BE2C (cell line): ENCODE data around the gene CEND1.

Experiments
- DNase-seq: peaks from one replicate; pipeline ENCODE4 v3.0.0-alpha.2; 2020
- H3K27me3 ChIP-seq: fragments of 250-450 bp; sonication (Bioruptor Pico); 2 replicates; pipeline ENCODE4 v1.5.1; 2020; ENCODE audit warnings: mild to moderate bottlenecking
- H3K36me3 ChIP-seq: fragments of 250-450 bp; sonication (Bioruptor Pico); 2 replicates; pipeline ENCODE4 v1.5.1; 2020; ENCODE audit warnings: mild to moderate bottlenecking
- H3K4me1 ChIP-seq: fragments of 250-450 bp; sonication (Bioruptor Pico); 2 replicates; pipeline ENCODE4 v1.5.1; 2020
- H3K4me3 ChIP-seq: 2 replicates; pipeline ENCODE4 v1.5.1; 2011; ENCODE audit warnings: low read depth, low read length
- H3K9me3 ChIP-seq: fragments of 250-450 bp; sonication (Bioruptor Pico); 2 replicates; pipeline ENCODE4 v1.5.1; 2020
- CTCF ChIP-seq: IDR thresholded peaks from 2 replicates; pipeline ENCODE4 v1.5.1; 2012; ENCODE audit warnings: mild to moderate bottlenecking, low read depth, low read length

Gene CEND1

GRCh38 chr11:836700-837099 lies 46.8 kb upstream of the CEND1 start:
- no peak overlapping the region for H3K4me3 ChIP-seq
- no peak for DNase-seq
- TF ChIP-seq CTCF, result no peak
- H3K4me1 ChIP-seq, result 0 out of 2 replicates have a peak, but pooled peaks cover under 1% of the 10 kb centered on the region
- H3K36me3 ChIP-seq, result peaks cover 16% of the 10 kb centered on the region
- no peaks in the 10 kb centered on the region for H3K27me3 ChIP-seq
- no peaks in the 10 kb centered on the region for H3K9me3 ChIP-seq

GRCh38 chr11:836274-836673 lies 46.4 kb upstream of the CEND1 start:
- no peak for TF ChIP-seq CTCF
- no peak for DNase-seq
- Histone ChIP-seq H3K9me3 (no peaks in the 10 kb centered on the region), H3K27me3 (peaks cover under 1% of the 10 kb centered on the region; the same call in 1 of the 2 replicates), H3K4me1 (peaks cover 5% of the 10 kb centered on the region; the same call in 1 of the 2 replicates), H3K36me3 (peaks cover 16% of the 10 kb centered on the region), H3K4me3 (no peak overlapping the region)

GRCh38 chr11:834371-835316 lies 44.8 kb upstream of the CEND1 start:
- Histone ChIP-seq H3K4me1 (peaks cover 15% of the 10 kb centered on the region), H3K4me3 (no peak overlapping the region; the same call in none of the 2 replicates), H3K9me3 (no peaks in the 10 kb centered on the region), H3K27me3 (peaks cover 12% of the 10 kb centered on the region), H3K36me3 (peaks cover 12% of the 10 kb centered on the region)
- no peak for DNase-seq
- no peak for TF ChIP-seq CTCF

- no peak for DNase-seq
- peaks cover 15% of the 10 kb centered on the region for H3K4me1 ChIP-seq
- H3K27me3 ChIP-seq, result peaks cover 18% of the 10 kb centered on the region
- no peaks in the 10 kb centered on the region for H3K9me3 ChIP-seq
- no peak for TF ChIP-seq CTCF
- H3K36me3 ChIP-seq, result peaks cover 5% of the 10 kb centered on the region
- peak overlapping the region; percentile 58 for H3K4me3 ChIP-seq
These were observed 44.0 kb upstream of the CEND1 start for GRCh38 chr11:833849-834311.

- no peak for TF ChIP-seq CTCF
- peak overlapping the region; percentile 58 for H3K4me3 ChIP-seq
These were observed 43.4 kb upstream of the CEND1 start for GRCh38 chr11:833114-833791.

More at GRCh38 chr11:833114-833791, 43.4 kb upstream of the CEND1 start:
- peaks cover 20% of the 10 kb centered on the region for H3K27me3 ChIP-seq
- H3K9me3 ChIP-seq, result no peaks in the 10 kb centered on the region
- DNase-seq, result peak; percentile 47
- no peaks in the 10 kb centered on the region; the same call in 1 of the 2 replicates for H3K36me3 ChIP-seq
- peaks cover 15% of the 10 kb centered on the region for H3K4me1 ChIP-seq
